ENCODE data around the gene SHCBP1L.

GRCh38 chr1:182910143-182910542 is 42.8 kb downstream of the SHCBP1L start:
- TF ChIP-seq NFIC (IDR thresholded peaks at IDR 0.05) (no peak), RAD21 (IDR thresholded peaks at IDR 0.05; ENCODE audit: low read depth) (peak; percentile 42), MAX (IDR thresholded peaks at IDR 0.05) (no peak), REST (IDR thresholded peaks at IDR 0.05; ENCODE audit: low read depth) (no peak), TAF1 (IDR thresholded peaks at IDR 0.05; ENCODE audit: low read depth) (no peak), CEBPB (IDR thresholded peaks at IDR 0.05) (no peak), TEAD4 (IDR thresholded peaks at IDR 0.05) (peak; percentile 30; the same call in 1 of the 2 replicates), EP300 (IDR thresholded peaks at IDR 0.05; ENCODE audit: borderline replicate concordance) (no peak)

Measured in Ishikawa (cell line).